NCI-H1092 (cell line): Measurements from ENCODE around the gene DLX2.

Source experiments
- DNase-seq: peaks from one replicate; lab custom pipeline; 2025; lab: John Stamatoyannopoulos, UW

DLX2 gene

GRCh38 chr2:172107690-172108586 is 5.2 kb upstream of the DLX2 start:
- DNase-seq, result no peak

GRCh38 chr2:172106108-172106961 is 3.6 kb upstream of the DLX2 start:
- peak; percentile 24 for DNase-seq

- no peak for DNase-seq
These were observed 2.9 kb upstream of the DLX2 start for GRCh38 chr2:172105471-172106107.

GRCh38 chr2:172103471-172104272 is 972 bp upstream of the DLX2 start:
- peak; percentile 62 for DNase-seq

- peak; percentile 44 for DNase-seq
These were observed 794 bp downstream of the DLX2 start for GRCh38 chr2:172101821-172102390.

- no peak for DNase-seq
These were observed 1.5 kb downstream of the DLX2 start for GRCh38 chr2:172100935-172101820.

- DNase-seq, result no peak
These were observed 2.4 kb downstream of the DLX2 start for GRCh38 chr2:172100080-172100934.

- DNase-seq, result no peak
These were observed 3.1 kb downstream of the DLX2 start for GRCh38 chr2:172099472-172100079.

- DNase-seq, result no peak
These were observed 3.8 kb downstream of the DLX2 start for GRCh38 chr2:172098650-172099471.

- no peak for DNase-seq
These were observed 4.4 kb downstream of the DLX2 start for GRCh38 chr2:172098287-172098649.

GRCh38 chr2:172097557-172098131 is 5.1 kb downstream of the DLX2 start:
- DNase-seq, result no peak

- DNase-seq, result peak; percentile 40
These were observed 5.8 kb downstream of the DLX2 start for GRCh38 chr2:172096626-172097547.

GRCh38 chr2:172095905-172096625 is 6.6 kb downstream of the DLX2 start:
- DNase-seq, result no peak

GRCh38 chr2:172095146-172095904 is 7.4 kb downstream of the DLX2 start:
- DNase-seq, result no peak
